ENCODE measurements around the gene SELENOF.

DNA sequence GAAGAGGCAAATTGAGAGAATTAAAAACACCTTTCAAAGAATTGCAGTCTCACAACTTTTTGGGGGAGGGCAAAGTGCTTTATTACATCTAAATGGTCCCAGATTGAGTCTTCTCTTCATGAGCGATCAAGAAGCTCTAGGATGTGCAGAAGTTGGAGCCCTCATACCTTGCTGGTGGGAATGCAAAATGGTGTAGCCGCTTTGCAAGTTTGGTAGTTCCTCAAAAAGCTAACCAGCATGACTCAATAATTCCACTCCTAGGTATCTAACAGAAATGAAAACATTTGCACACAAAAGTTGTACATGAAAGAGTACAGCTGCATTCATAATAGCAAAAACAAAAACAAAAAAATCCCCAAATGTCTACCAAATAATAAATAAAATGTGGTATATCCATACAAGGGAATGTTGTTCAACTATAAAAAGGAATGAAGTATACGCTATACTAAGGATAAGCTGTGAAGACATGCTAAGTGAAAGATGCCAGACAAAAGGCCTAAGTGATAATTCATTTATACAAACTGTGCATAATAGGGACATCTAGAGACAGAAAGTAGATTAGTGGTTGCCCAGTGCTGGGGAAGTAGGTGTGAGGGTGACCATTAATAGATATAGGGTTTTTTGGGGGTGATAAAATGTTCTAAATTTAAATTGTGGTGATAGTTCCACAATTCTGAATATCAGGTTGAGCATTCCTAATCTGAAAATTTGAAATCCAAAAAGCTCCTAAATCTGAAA lies 55.2 kb downstream of the SELENOF start:
- TF ChIP-seq CTCF (IDR thresholded peaks at IDR 0.05; ENCODE audit: low read length) (no peak), EZH2 (IDR thresholded peaks at IDR 0.05; ENCODE audit: borderline replicate concordance, low read length) (no peak)

Data from OCI-LY1 (cell line).